Stimulated activated CD4-positive, alpha-beta T cell treated with anti-CD3 and anti-CD28 coated beads, TNF-alpha, amount 100 ng/mL, for 24 hours (primary cell): ENCODE measurements around the gene VKORC1.
A peak's percentile ranks its signal among the peaks of the same experiment; 100 is the strongest.

Experiments
- DNase-seq, 3 experiments: peaks; one replicate each; pipeline ENCODE4 v3.0.0-alpha.2; 2020; ENCODE audit warnings: low read depth in 3 of 3

The VKORC1 gene

GRCh38 chr16:31082368-31083045, 12.1 kb downstream of the VKORC1 start:
- no peak for DNase-seq

GRCh38 chr16:31081428-31082351, 12.9 kb downstream of the VKORC1 start:
- no peak for DNase-seq

GRCh38 chr16:31080756-31081419, 13.7 kb downstream of the VKORC1 start:
- DNase-seq: no peak

- DNase-seq: no peak
Observed at GRCh38 chr16:31080035-31080629, 14.5 kb downstream of the VKORC1 start.

GRCh38 chr16:31079342-31079944, 15.2 kb downstream of the VKORC1 start:
- DNase-seq: no peak

GRCh38 chr16:31078597-31079341, 15.8 kb downstream of the VKORC1 start:
- no peak for DNase-seq

- DNase-seq: no peak
Observed at GRCh38 chr16:31077592-31078396, 16.8 kb downstream of the VKORC1 start.

- DNase-seq: no peak
Observed at GRCh38 chr16:31077024-31077423, 17.6 kb downstream of the VKORC1 start.

GRCh38 chr16:31076319-31076718, 18.3 kb downstream of the VKORC1 start:
- DNase-seq: no peak

- DNase-seq: no peak
Observed at GRCh38 chr16:31074814-31075183, 19.8 kb downstream of the VKORC1 start.

- peak; percentile 93 to 99 (median 98) for DNase-seq
Observed at GRCh38 chr16:31073970-31074813, 20.4 kb downstream of the VKORC1 start, which contains the start of the genes ZNF646 and ZNF668. TSS of gene ZNF646 (plus strand) at chr16:31074422. CDS start at chr16:31076325, 1,903 bp downstream. TSS of gene ZNF668 (minus strand) at chr16:31074240. CDS start at chr16:31064459, 9,781 bp downstream.

GRCh38 chr16:31073142-31073969, 21.2 kb downstream of the VKORC1 start:
- peak; percentile 77 to 91 (median 78) for DNase-seq

- DNase-seq: peak in 1 of 3 experiments; percentile 30
Observed at GRCh38 chr16:31072540-31073141, 22.0 kb downstream of the VKORC1 start.

GRCh38 chr16:31071861-31072260, 22.7 kb downstream of the VKORC1 start:
- no peak for DNase-seq

GRCh38 chr16:31067342-31067741, 27.3 kb downstream of the VKORC1 start:
- no peak for DNase-seq

- no peak for DNase-seq
Observed at GRCh38 chr16:31064882-31065461, 29.6 kb downstream of the VKORC1 start.
